Stomach (tissue), 9 donors: ENCODE data around the gene AFAP1L1. TPM values are rescaled to one million over a fixed set of nuclear protein-coding genes. Genes with fewer than 3 reads are reported as not detected.

Experiments used
- DNase-seq, 2 donors: peaks; one replicate each; pipeline versions ENCODE4 v3.0.0 to v3.0.0-alpha.2; 2013 to 2019
- H3K27ac ChIP-seq, 5 donors: fragments of 200-600 bp in 4 of 5; sonication (generic) in 4 of 5; one replicate each; pipeline ENCODE4 v1.5.1; 2013 to 2019; ENCODE audit warnings: mild to moderate bottlenecking in 1 of 5, moderate library complexity in 1 of 5
- H3K27me3 ChIP-seq, 3 donors: fragments of 200-600 bp; sonication (generic); one replicate each; pipeline ENCODE4 v1.5.1; 2017 to 2019; ENCODE audit warnings: mixed run types in 1 of 3
- H3K36me3 ChIP-seq, 4 donors: fragments of 200-600 bp; sonication (generic); 1 replicate in 3 of 4; 2 replicates in 1 of 4; pipeline ENCODE4 v1.5.1; 2016 to 2019
- H3K4me1 ChIP-seq, 4 donors: fragments of 200-600 bp; sonication (generic); one replicate each; pipeline ENCODE4 v1.5.1; 2016 to 2019
- H3K4me3 ChIP-seq, 4 donors: fragments of 200-600 bp; sonication (generic) in 3 of 4; one replicate each; pipeline ENCODE4 v1.5.1; 2016 to 2019; ENCODE audit warnings: mild to moderate bottlenecking in 1 of 4
- H3K9me3 ChIP-seq, 4 donors: fragments of 200-600 bp; sonication (generic); one replicate each; pipeline ENCODE4 v1.5.1; 2016 to 2019
- EP300 ChIP-seq: sonication (generic); formaldehyde crosslinking; IDR thresholded peaks from one replicate; pipeline ENCODE4 v1.6.1; 2017; ENCODE audit warnings: antibody characterized with exemption
- POLR2A ChIP-seq, 4 donors: fragments of 450-650 bp; IDR thresholded peaks; one replicate each; pipeline ENCODE4 v1.6.1; 2016; ENCODE audit warnings: antibody characterized with exemption in 4 of 4, control low read depth in 2 of 4, mild to moderate bottlenecking in 1 of 4, moderate library complexity in 1 of 4
- POLR2AphosphoS5 ChIP-seq, 3 donors: sonication (generic); formaldehyde crosslinking; IDR thresholded peaks; one replicate each; pipeline ENCODE4 v1.6.1; 2016; ENCODE audit warnings: antibody characterized with exemption in 3 of 3
- WGBS, 5 donors: extraction: QIAGEN DNeasy Blood & Tissue Kit in 3 of 5; methylation state at CpG; one replicate each; pipeline versions ENCODE4 v1.1.5 to v1.1.7; 2013 to 2018; 5-methylcytosine and 5-hydroxymethylcytosine counted together
- intact Hi-C: fragments of 100-400 bp; cut with DNase I; formaldehyde crosslinking; loops from one replicate; pipeline ENCODE4 v1.15.1; 2023; ENCODE audit warnings: low total_unique reads
- polyA plus RNA-seq, 3 donors: library from polyadenylated mRNA; stranded (reverse); fragments of 200-250 nt; gene quantifications; one replicate each; pipeline ENCODE4 v1.2.3, GENCODE V29; 2013
- total RNA-seq, 5 donors: library from RNA; depleted of rRNA; stranded (reverse); fragments of >200 nt; gene quantifications; one replicate each; pipeline versions ENCODE4 v1.1.0 to v1.2.3, GENCODE V29; 2014 to 2016
- TF ChIP-seq, protein P1 (sequence below), 7 experiments: fragments of 450-650 bp in 4 of 7; fragments of 200-600 bp in 3 of 7; sonication (generic) in 3 of 7; IDR thresholded peaks; one replicate each; pipeline ENCODE4 v1.5.1; 2016 to 2019; ENCODE audit warnings: antibody characterized with exemption in 7 of 7, control low read depth in 2 of 7, mild to moderate bottlenecking in 1 of 7
- donor health status: healthy with polysubstance abuse.
- donor health status: Bipolar disorder and iron deficiency.
- donor health status: healthy.

The AFAP1L1 gene
- total and polyA plus RNA-seq, 8 donors = 0.29 to 66.5 (median 3.3) TPM

DNA sequence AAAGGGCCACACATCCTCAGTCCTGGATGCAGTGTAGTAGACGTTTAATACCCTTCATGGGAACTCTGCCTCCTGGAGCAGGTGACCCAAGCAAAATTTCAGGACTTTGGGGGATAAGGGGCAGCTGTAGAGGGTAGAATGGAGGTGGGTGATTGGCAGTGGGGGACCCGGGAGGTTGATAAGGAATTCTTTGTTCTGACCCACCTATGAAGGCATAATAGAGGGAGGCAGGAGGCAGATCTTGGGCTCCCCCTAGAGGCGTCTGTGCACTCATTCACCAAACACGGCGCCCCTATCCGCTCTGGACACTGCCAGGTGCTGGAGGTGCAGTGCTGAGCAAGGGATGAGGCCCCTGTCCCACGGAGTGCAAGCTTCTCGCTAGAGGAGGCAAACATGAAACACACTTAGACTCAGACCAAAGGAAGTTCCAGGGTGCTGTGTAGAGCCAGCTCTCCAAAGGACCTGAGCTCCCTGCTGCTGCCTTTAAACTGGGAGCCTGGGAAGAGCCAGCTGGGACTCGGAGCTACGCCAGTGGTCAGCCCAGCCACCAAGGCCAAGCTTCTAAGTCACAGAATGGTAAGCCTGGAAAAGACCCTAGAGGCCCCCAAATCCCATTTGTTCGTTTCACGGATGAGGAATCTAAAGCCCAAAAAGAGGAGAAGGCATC is 99.8 kb downstream of the AFAP1L1 start:
- Histone ChIP-seq H3K27me3 (no peaks in the 10 kb centered on the region), H3K4me1 (peaks cover 4 to 31% (median 18%) of the 10 kb centered on the region in 4 donors), H3K9me3 (no peaks in the 10 kb centered on the region), H3K36me3 (no peaks in the 10 kb centered on the region), H3K27ac (peak overlapping the region in 3 of 5 donors; percentile 41 to 72 (median 45)), H3K4me3 (no peak overlapping the region)
- intact Hi-C loops = no loop called here
- 35 to 44% (median 37%) methylated on average over 11 to 12 of the region's 12 CpGs for WGBS, 5 donors
- TF ChIP-seq POLR2A (IDR thresholded peaks at IDR 0.05) = no peak
- TF ChIP-seq, protein P1, sequence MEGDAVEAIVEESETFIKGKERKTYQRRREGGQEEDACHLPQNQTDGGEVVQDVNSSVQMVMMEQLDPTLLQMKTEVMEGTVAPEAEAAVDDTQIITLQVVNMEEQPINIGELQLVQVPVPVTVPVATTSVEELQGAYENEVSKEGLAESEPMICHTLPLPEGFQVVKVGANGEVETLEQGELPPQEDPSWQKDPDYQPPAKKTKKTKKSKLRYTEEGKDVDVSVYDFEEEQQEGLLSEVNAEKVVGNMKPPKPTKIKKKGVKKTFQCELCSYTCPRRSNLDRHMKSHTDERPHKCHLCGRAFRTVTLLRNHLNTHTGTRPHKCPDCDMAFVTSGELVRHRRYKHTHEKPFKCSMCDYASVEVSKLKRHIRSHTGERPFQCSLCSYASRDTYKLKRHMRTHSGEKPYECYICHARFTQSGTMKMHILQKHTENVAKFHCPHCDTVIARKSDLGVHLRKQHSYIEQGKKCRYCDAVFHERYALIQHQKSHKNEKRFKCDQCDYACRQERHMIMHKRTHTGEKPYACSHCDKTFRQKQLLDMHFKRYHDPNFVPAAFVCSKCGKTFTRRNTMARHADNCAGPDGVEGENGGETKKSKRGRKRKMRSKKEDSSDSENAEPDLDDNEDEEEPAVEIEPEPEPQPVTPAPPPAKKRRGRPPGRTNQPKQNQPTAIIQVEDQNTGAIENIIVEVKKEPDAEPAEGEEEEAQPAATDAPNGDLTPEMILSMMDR (IDR thresholded peaks at IDR 0.05) = peak in 5 of 7 experiments; percentile 52 to 74 (median 68)
- no peak for TF ChIP-seq POLR2AphosphoS5 (IDR thresholded peaks at IDR 0.05)
- no peak for TF ChIP-seq EP300
- peak; percentile 72 to 84 for DNase-seq

DNA sequence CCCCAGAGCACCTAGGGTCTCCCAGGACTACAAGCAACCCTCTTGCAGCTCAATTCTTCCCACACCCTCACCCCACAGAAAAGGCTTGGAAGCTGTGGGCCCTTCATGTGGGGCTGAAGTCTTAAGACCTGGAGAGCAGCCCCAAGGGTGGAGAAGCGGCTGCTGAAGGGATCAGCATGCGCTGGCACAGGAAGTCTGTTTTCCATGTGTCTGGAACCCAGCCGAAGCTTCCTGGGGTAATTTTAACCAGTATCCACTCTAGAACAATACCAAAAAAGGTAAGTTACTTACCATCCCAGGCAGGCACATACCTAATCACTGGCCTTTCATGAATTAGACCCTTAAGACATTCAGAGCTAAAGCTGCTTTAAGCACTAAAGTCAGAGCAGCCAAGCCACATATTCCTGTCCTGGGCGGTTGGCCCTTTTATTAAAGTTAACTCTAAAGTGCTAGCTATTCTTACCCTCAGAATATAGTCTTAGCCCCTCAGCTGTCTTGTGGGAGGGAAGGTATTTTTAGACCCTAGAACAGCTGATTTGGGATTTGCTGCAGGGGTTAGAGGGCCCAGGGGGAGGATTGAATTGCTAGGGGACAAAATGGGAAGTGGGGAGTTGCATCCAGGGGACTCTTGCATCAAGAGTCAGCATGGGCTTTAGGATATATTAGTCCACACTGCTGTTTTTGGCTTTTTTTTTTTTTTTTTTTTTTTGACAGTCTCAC is 100.6 kb downstream of the AFAP1L1 start:
- peak overlapping the region in 3 of 5 donors; percentile 41 to 72 (median 45) for H3K27ac ChIP-seq

DNA sequence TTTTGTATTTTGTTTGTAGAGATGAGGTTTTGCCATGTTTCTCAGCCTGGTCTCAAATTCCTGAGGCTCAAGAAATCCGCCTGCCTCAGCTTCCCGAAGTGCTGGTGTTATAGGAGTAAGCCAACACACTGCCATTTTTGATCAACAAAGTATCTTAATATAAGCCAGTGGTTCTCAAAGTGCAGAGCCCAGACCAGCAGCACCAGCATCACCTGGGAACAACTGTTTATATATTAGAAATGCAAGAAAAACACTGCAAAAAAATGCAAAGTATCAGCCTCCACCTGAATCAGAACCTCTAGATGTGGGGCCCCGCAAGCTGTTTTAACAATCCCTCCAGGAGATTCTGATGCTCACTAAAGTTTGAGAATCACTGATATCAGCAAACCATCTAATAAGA is 101.3 kb downstream of the AFAP1L1 start:
- Histone ChIP-seq H3K4me3 (no peak overlapping the region), H3K27me3 (no peaks in the 10 kb centered on the region), H3K4me1 (peaks cover 2 to 21% (median 12%) of the 10 kb centered on the region in 4 donors), H3K9me3 (no peaks in the 10 kb centered on the region), H3K36me3 (no peaks in the 10 kb centered on the region), H3K27ac (peak overlapping the region in 2 of 5 donors; percentile 4 to 72)
- TF ChIP-seq POLR2A (IDR thresholded peaks at IDR 0.05) (no peak), EP300 (no peak), POLR2AphosphoS5 (IDR thresholded peaks at IDR 0.05) (no peak)
- TF ChIP-seq, protein P1 (IDR thresholded peaks at IDR 0.05) = no peak
- intact Hi-C loops = no loop called here
- 84 to 96% (median 92%) methylated on average over 3 of the region's 3 CpGs for WGBS, 5 donors
- no peak for DNase-seq

More for the DNA sequence above, 100.6 kb downstream of the AFAP1L1 start:
- WGBS, 5 donors = 51 to 83% (median 83%) methylated on average over 4 of the region's 4 CpGs
- Histone ChIP-seq H3K4me1 (peaks cover 4 to 28% (median 17%) of the 10 kb centered on the region in 4 donors), H3K4me3 (no peak overlapping the region), H3K36me3 (no peaks in the 10 kb centered on the region), H3K9me3 (no peaks in the 10 kb centered on the region), H3K27me3 (no peaks in the 10 kb centered on the region)
- intact Hi-C loops = no loop called here
- DNase-seq = no peak
- TF ChIP-seq POLR2AphosphoS5 (IDR thresholded peaks at IDR 0.05) = peak in 1 of 3 donors; percentile 9
- no peak for TF ChIP-seq POLR2A (IDR thresholded peaks at IDR 0.05)

DNA sequence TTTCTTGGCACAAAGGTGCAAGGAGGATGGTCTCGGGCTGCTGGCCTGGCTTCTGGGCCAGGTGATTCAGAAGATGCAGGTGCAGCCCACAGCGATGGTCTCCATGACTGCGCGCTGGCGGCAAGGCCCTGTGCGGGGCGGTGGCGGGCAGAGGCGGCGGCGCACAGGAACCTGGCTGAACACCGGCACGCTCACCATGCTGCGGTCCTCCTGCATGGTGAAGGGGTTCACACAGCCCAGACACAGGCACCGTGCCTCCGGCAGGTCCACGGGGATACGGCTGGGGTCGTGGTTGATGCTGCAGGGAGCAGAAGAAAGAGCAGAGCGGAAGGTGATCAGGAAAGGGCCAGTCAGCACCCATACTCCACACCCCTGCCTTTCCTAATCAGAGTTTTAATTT is 102.6 kb downstream of the AFAP1L1 start:
- no peak for DNase-seq
- Histone ChIP-seq H3K4me3 (no peak overlapping the region), H3K27me3 (no peaks in the 10 kb centered on the region), H3K36me3 (no peaks in the 10 kb centered on the region), H3K4me1 (peaks cover 4 to 32% (median 11%) of the 10 kb centered on the region in 4 donors), H3K9me3 (no peaks in the 10 kb centered on the region), H3K27ac (peak overlapping the region in 1 of 5 donors; percentile 46)
- no peak for TF ChIP-seq POLR2A (IDR thresholded peaks at IDR 0.05)
- TF ChIP-seq POLR2AphosphoS5 (IDR thresholded peaks at IDR 0.05) = no peak
- intact Hi-C loops = no loop called here
- 88 to 93% (median 91%) methylated on average over 19 to 20 of the region's 20 CpGs for WGBS, 5 donors

DNA sequence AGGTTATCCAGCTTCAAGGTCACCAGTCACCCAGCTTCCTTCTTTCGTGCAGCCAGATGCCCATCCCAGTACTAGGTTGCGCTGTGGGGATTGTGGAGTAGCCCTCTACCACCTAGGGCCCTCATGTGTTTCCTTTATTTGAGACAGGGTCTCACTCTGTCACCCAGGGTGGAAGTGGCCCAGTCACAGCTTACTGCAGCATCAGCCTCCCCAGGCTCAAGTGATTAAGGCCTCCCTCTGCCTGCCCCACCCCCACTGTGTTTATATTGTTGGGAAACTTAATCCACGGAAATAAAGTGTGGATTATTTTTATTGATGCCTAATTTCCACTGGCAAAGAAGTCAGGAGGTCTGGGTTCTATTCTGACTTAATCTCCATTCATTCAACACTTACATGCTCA is 103.1 kb downstream of the AFAP1L1 start:
- Histone ChIP-seq H3K9me3 (no peaks in the 10 kb centered on the region), H3K4me3 (no peak overlapping the region), H3K27me3 (no peaks in the 10 kb centered on the region), H3K27ac (peak overlapping the region in 1 of 5 donors; percentile 46), H3K36me3 (no peaks in the 10 kb centered on the region), H3K4me1 (peaks cover 4 to 33% (median 14%) of the 10 kb centered on the region in 4 donors)
- no peak for DNase-seq
- 74 to 82% (median 81%) methylated on average over 3 of the region's 3 CpGs for WGBS, 5 donors
- intact Hi-C loops = no loop called here
- TF ChIP-seq, protein P1 (IDR thresholded peaks at IDR 0.05) = no peak
- TF ChIP-seq POLR2AphosphoS5 (IDR thresholded peaks at IDR 0.05) (no peak), POLR2A (IDR thresholded peaks at IDR 0.05) (no peak), EP300 (no peak)
